ENCODE measurements around the gene HBA2.

The HBA2 gene

DNA sequence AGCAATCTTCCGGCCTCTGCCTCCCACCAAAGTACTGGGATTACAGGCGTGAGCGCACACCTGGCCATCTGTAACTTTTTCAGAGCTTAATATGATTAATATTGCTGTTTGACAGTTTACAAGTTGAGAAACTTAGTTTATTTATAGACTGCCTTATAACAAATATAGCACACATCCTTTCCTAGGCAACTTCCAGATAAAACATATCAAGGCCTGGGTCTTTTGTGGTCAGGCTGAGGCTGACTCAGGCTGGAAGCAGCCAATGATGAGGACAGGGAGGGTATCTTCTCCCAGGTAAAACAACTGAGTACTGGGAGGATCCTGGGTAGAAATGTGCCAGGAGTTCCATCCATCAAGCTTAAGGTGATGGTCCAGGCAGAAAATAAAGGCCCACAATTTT, 40.3 kb downstream of the HBA2 start:
- TF ChIP-seq, protein P1, sequence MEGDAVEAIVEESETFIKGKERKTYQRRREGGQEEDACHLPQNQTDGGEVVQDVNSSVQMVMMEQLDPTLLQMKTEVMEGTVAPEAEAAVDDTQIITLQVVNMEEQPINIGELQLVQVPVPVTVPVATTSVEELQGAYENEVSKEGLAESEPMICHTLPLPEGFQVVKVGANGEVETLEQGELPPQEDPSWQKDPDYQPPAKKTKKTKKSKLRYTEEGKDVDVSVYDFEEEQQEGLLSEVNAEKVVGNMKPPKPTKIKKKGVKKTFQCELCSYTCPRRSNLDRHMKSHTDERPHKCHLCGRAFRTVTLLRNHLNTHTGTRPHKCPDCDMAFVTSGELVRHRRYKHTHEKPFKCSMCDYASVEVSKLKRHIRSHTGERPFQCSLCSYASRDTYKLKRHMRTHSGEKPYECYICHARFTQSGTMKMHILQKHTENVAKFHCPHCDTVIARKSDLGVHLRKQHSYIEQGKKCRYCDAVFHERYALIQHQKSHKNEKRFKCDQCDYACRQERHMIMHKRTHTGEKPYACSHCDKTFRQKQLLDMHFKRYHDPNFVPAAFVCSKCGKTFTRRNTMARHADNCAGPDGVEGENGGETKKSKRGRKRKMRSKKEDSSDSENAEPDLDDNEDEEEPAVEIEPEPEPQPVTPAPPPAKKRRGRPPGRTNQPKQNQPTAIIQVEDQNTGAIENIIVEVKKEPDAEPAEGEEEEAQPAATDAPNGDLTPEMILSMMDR (IDR thresholded peaks at IDR 0.05; ENCODE audit: borderline replicate concordance, insufficient read depth, low read depth, low read length), result no peak
- H3K4me3 ChIP-seq (ENCODE audit: low read depth, low read length), result no peak overlapping the region

DNA sequence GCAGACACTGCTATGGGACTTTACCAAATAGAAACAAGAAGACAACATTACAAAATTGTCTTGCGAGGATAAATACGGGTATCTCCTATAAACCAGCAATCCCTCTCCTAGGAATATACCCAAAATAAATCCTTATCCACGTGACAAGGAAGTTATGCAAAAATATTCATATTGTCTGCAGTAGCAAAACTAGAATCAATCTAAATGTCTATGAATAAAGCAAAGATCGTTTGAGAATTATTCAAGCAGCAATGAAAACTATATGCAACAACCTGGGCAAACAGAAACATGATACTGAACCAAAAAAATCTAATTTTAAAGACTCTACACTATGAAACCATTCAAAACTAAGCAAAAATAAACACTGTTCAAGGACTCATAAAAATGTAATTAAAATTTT, 47.3 kb downstream of the HBA2 start:
- TF ChIP-seq, protein P1 (IDR thresholded peaks at IDR 0.05; ENCODE audit: borderline replicate concordance, insufficient read depth, low read depth, low read length), result no peak
- H3K4me3 ChIP-seq (ENCODE audit: low read depth, low read length), result no peak overlapping the region
